Memory B cell (primary cell): ENCODE data around the gene RPL31.

Experiments
- ATAC-seq: fragments of 150-1000 bp; cut with Tn5 transposase; 2 replicates; pipeline ENCODE4 v1.10.0; 2021; ENCODE audit warnings: low read depth, mild to moderate bottlenecking, moderate library complexity
- DNase-seq, 2 donors: peaks; one replicate each; pipeline ENCODE4 v3.0.0; 2022; ENCODE audit warnings: low spot score in 2 of 2
- H3K27ac Mint-ChIP-seq: one replicate; pipeline ENCODE4 v1.8.0; 2022; ENCODE audit warnings: mild to moderate bottlenecking, moderate library complexity, mixed read lengths
- H3K27me3 Mint-ChIP-seq: one replicate; pipeline ENCODE4 v1.8.0; 2022; ENCODE audit warnings: mixed read lengths
- H3K36me3 Mint-ChIP-seq: one replicate; pipeline ENCODE4 v1.8.0; 2022; ENCODE audit warnings: mild to moderate bottlenecking, mixed read lengths
- H3K4me1 Mint-ChIP-seq: one replicate; pipeline ENCODE4 v1.8.0; 2022; ENCODE audit warnings: mixed read lengths
- H3K4me3 Mint-ChIP-seq: one replicate; pipeline ENCODE4 v1.8.0; 2022; ENCODE audit warnings: mild to moderate bottlenecking, moderate library complexity, mixed read lengths
- H3K9me3 Mint-ChIP-seq: one replicate; pipeline ENCODE4 v1.8.0; 2022; ENCODE audit warnings: mixed read lengths

Gene RPL31

GRCh38 chr2:100993294-100993693 is 8.8 kb upstream of the RPL31 start:
- Mint-ChIP-seq H3K9me3 (no peaks in the 10 kb centered on the region), H3K4me1 (peaks cover 6% of the 10 kb centered on the region), H3K4me3 (no peak overlapping the region), H3K36me3 (no peaks in the 10 kb centered on the region), H3K27me3 (no peaks in the 10 kb centered on the region), H3K27ac (no peak overlapping the region)
- DNase-seq = no peak
- no peak for ATAC-seq

GRCh38 chr2:100995309-100996075 is 6.6 kb upstream of the RPL31 start:
- DNase-seq (no peak), ATAC-seq (no peak)
- Mint-ChIP-seq H3K4me1 (peaks cover 6% of the 10 kb centered on the region), H3K36me3 (no peaks in the 10 kb centered on the region), H3K9me3 (no peaks in the 10 kb centered on the region), H3K27ac (no peak overlapping the region), H3K27me3 (no peaks in the 10 kb centered on the region), H3K4me3 (no peak overlapping the region)

- Mint-ChIP-seq H3K4me3 (no peak overlapping the region), H3K36me3 (no peaks in the 10 kb centered on the region), H3K27me3 (no peaks in the 10 kb centered on the region), H3K9me3 (no peaks in the 10 kb centered on the region), H3K4me1 (peaks cover 5% of the 10 kb centered on the region), H3K27ac (no peak overlapping the region)
- DNase-seq = no peak
- ATAC-seq = no peak
Observed at GRCh38 chr2:100997509-100998234, 4.4 kb upstream of the RPL31 start.

GRCh38 chr2:100998235-100998573 is 3.9 kb upstream of the RPL31 start:
- Mint-ChIP-seq H3K27me3 (no peaks in the 10 kb centered on the region), H3K27ac (no peak overlapping the region), H3K36me3 (peaks cover 4% of the 10 kb centered on the region), H3K9me3 (no peaks in the 10 kb centered on the region), H3K4me3 (no peak overlapping the region), H3K4me1 (peaks cover 10% of the 10 kb centered on the region)
- no peak for DNase-seq
- no peak for ATAC-seq

GRCh38 chr2:100999995-101000394 is 2.1 kb upstream of the RPL31 start:
- no peak for ATAC-seq
- H3K4me1 Mint-ChIP-seq = peaks cover 26% of the 10 kb centered on the region
- peaks cover 19% of the 10 kb centered on the region for H3K36me3 Mint-ChIP-seq
- H3K4me3 Mint-ChIP-seq = no peak overlapping the region
- H3K9me3 Mint-ChIP-seq = no peaks in the 10 kb centered on the region
- no peak for DNase-seq
- no peaks in the 10 kb centered on the region for H3K27me3 Mint-ChIP-seq
- H3K27ac Mint-ChIP-seq = no peak overlapping the region

- no peak for DNase-seq
- H3K4me1 Mint-ChIP-seq = peaks cover 33% of the 10 kb centered on the region
- peak overlapping the region; percentile 95 for H3K27ac Mint-ChIP-seq
Observed at GRCh38 chr2:101002562-101003277, 631 bp downstream of the RPL31 start.

GRCh38 chr2:101003278-101003775 is 1.2 kb downstream of the RPL31 start:
- DNase-seq = no peak
- H3K27me3 Mint-ChIP-seq = no peaks in the 10 kb centered on the region
- H3K36me3 Mint-ChIP-seq = peaks cover 32% of the 10 kb centered on the region
- H3K4me1 Mint-ChIP-seq = peaks cover 33% of the 10 kb centered on the region
- H3K9me3 Mint-ChIP-seq = no peaks in the 10 kb centered on the region
- peak overlapping the region; percentile 95 for H3K27ac Mint-ChIP-seq
- H3K4me3 Mint-ChIP-seq = peak overlapping the region; percentile 91
- no peak for ATAC-seq

More at GRCh38 chr2:101002562-101003277, 631 bp downstream of the RPL31 start:
- Mint-ChIP-seq H3K36me3 (peaks cover 31% of the 10 kb centered on the region), H3K27me3 (no peaks in the 10 kb centered on the region), H3K9me3 (no peaks in the 10 kb centered on the region), H3K4me3 (peak overlapping the region; percentile 91)
- no peak for ATAC-seq

- peak overlapping the region; percentile 95 for H3K27ac Mint-ChIP-seq
- DNase-seq = no peak
- peaks cover 35% of the 10 kb centered on the region for H3K4me1 Mint-ChIP-seq
- no peak overlapping the region for H3K4me3 Mint-ChIP-seq
- no peaks in the 10 kb centered on the region for H3K9me3 Mint-ChIP-seq
- no peaks in the 10 kb centered on the region for H3K27me3 Mint-ChIP-seq
- peaks cover 35% of the 10 kb centered on the region for H3K36me3 Mint-ChIP-seq
- no peak for ATAC-seq
Observed at GRCh38 chr2:101004620-101005325, 2.7 kb downstream of the RPL31 start.

GRCh38 chr2:101006065-101006715 is 4.1 kb downstream of the RPL31 start:
- peaks cover 37% of the 10 kb centered on the region for H3K36me3 Mint-ChIP-seq
- H3K27me3 Mint-ChIP-seq = no peaks in the 10 kb centered on the region
- DNase-seq (no peak), ATAC-seq (no peak)
- H3K4me3 Mint-ChIP-seq = no peak overlapping the region
- peak overlapping the region; percentile 95 for H3K27ac Mint-ChIP-seq
- no peaks in the 10 kb centered on the region for H3K9me3 Mint-ChIP-seq
- H3K4me1 Mint-ChIP-seq = peaks cover 39% of the 10 kb centered on the region

GRCh38 chr2:101007415-101008345 is 5.6 kb downstream of the RPL31 start:
- ATAC-seq (no peak), DNase-seq (no peak)
- Mint-ChIP-seq H3K27ac (peak overlapping the region; percentile 45), H3K4me3 (no peak overlapping the region), H3K27me3 (no peaks in the 10 kb centered on the region), H3K4me1 (peaks cover 40% of the 10 kb centered on the region), H3K36me3 (peaks cover 40% of the 10 kb centered on the region), H3K9me3 (no peaks in the 10 kb centered on the region)

GRCh38 chr2:101011152-101011551 is 9.1 kb downstream of the RPL31 start:
- Mint-ChIP-seq H3K27ac (no peak overlapping the region), H3K4me1 (peaks cover 14% of the 10 kb centered on the region), H3K9me3 (no peaks in the 10 kb centered on the region), H3K27me3 (no peaks in the 10 kb centered on the region), H3K36me3 (peaks cover 14% of the 10 kb centered on the region), H3K4me3 (no peak overlapping the region)
- no peak for DNase-seq
- ATAC-seq = no peak

GRCh38 chr2:101012054-101012705 is 10.1 kb downstream of the RPL31 start:
- peaks cover 14% of the 10 kb centered on the region for H3K4me1 Mint-ChIP-seq
- DNase-seq (no peak), ATAC-seq (no peak)
- peak overlapping the region; percentile 67 for H3K27ac Mint-ChIP-seq
- H3K27me3 Mint-ChIP-seq = no peaks in the 10 kb centered on the region
- peaks cover 12% of the 10 kb centered on the region for H3K36me3 Mint-ChIP-seq
- no peak overlapping the region for H3K4me3 Mint-ChIP-seq
- H3K9me3 Mint-ChIP-seq = no peaks in the 10 kb centered on the region
